ENCODE data around the gene MLST8.

Gene MLST8

DNA sequence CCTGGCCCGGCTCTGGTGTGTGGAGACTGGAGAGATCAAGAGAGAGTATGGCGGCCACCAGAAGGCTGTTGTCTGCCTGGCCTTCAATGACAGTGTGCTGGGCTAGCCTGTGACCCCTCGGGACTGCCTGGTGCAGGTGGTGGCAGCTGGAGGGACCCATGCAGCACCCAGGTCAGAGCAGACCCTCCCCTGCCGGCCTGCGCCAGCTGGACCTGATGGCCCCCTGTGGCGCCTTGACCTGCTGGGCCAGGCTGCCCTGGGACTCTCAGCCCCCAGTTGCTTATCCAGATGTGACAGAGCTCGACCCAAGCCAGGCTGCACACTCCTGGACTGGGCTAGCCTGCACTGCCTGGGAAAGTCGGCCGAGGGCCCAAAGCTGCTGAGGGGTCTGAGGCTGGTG, 3.5 kb downstream of the MLST8 start:
- Histone ChIP-seq H3K18ac (ENCODE audit: low read depth in 1 of 2, low read length in 2 of 2) (no peak overlapping the region), H4K91ac (ENCODE audit: low read length) (no peak overlapping the region), H3K36me3 (ENCODE audit: control insufficient read depth in 1 of 2, insufficient read depth in 2 of 2, low read depth in 1 of 2, low read length in 2 of 2) (peaks cover 31 to 67% of the 10 kb centered on the region in 2 experiments), H2BK5ac (ENCODE audit: low read depth, low read length, poor library complexity, severe bottlenecking) (no peak overlapping the region), H3K9me3 (ENCODE audit: control insufficient read depth, low read length) (no peaks in the 10 kb centered on the region), H3K4me2 (ENCODE audit: low read length, poor library complexity, severe bottlenecking) (no peak overlapping the region), H3K27ac (ENCODE audit: low read length, poor library complexity, severe bottlenecking) (no peak overlapping the region), H2BK12ac (ENCODE audit: low read length in 2 of 2) (no peak overlapping the region), H3K4me1 (ENCODE audit: control insufficient read depth, insufficient read depth, low read depth, low read length) (peaks cover 48% of the 10 kb centered on the region), H4K8ac (ENCODE audit: low read length) (no peak overlapping the region), H3K14ac (ENCODE audit: low read length in 2 of 2) (no peak overlapping the region), H3K4ac (ENCODE audit: low read depth in 1 of 2, low read length in 2 of 2) (no peak overlapping the region), H3K27me3 (ENCODE audit: control insufficient read depth in 1 of 2, insufficient read depth in 1 of 2, low read length in 2 of 2) (no peaks in the 10 kb centered on the region), H3K9ac (ENCODE audit: low read length) (no peak overlapping the region), H2AK5ac (ENCODE audit: low read length, severe bottlenecking) (no peak overlapping the region), H2BK120ac (ENCODE audit: low read depth, low read length) (no peak overlapping the region), H3K4me3 (ENCODE audit: insufficient read depth in 1 of 2, low read depth in 1 of 2, low read length in 2 of 2) (no peak overlapping the region), H3K23ac (ENCODE audit: low read length in 2 of 2) (no peak overlapping the region), H2BK15ac (ENCODE audit: low read depth, poor library complexity, severe bottlenecking) (no peak overlapping the region), H3K79me1 (replicated peaks; ENCODE audit: low read length, poor library complexity, severe bottlenecking) (peaks cover 38% of the 10 kb centered on the region), H2AFZ (ENCODE audit: low read depth, low read length) (no peak overlapping the region)
- 95% methylated on average over 9 of the region's 9 CpGs for WGBS
- no peak for DNase-seq

GRCh38 chr16:2209258-2210008, 4.2 kb downstream of the MLST8 start:
- no peak overlapping the region for H3K27ac ChIP-seq (ENCODE audit: low read length, poor library complexity, severe bottlenecking)
- no peak for DNase-seq
- peaks cover 38% of the 10 kb centered on the region for H3K79me1 ChIP-seq (replicated peaks; ENCODE audit: low read length, poor library complexity, severe bottlenecking)
- no peak overlapping the region for H3K4ac ChIP-seq (ENCODE audit: low read depth in 1 of 2, low read length in 2 of 2)
- peaks cover 51% of the 10 kb centered on the region for H3K4me1 ChIP-seq (ENCODE audit: control insufficient read depth, insufficient read depth, low read depth, low read length)
- H3K36me3 ChIP-seq (ENCODE audit: control insufficient read depth in 1 of 2, insufficient read depth in 2 of 2, low read depth in 1 of 2, low read length in 2 of 2) = peaks cover 31 to 67% of the 10 kb centered on the region in 2 experiments
- no peak overlapping the region for H2BK12ac ChIP-seq (ENCODE audit: low read length in 2 of 2)
- H3K18ac ChIP-seq (ENCODE audit: low read depth in 1 of 2, low read length in 2 of 2) = no peak overlapping the region
- H3K9me3 ChIP-seq (ENCODE audit: control insufficient read depth, low read length) = no peaks in the 10 kb centered on the region
- H4K91ac ChIP-seq (ENCODE audit: low read length) = no peak overlapping the region
- no peaks in the 10 kb centered on the region for H3K27me3 ChIP-seq (ENCODE audit: control insufficient read depth in 1 of 2, insufficient read depth in 1 of 2, low read length in 2 of 2)
- 87% methylated on average over 29 of the region's 29 CpGs for WGBS
- no peak overlapping the region for H3K4me2 ChIP-seq (ENCODE audit: low read length, poor library complexity, severe bottlenecking)
- H2AFZ ChIP-seq (ENCODE audit: low read depth, low read length) = no peak overlapping the region
- H2BK5ac ChIP-seq (ENCODE audit: low read depth, low read length, poor library complexity, severe bottlenecking) = no peak overlapping the region
- H3K9ac ChIP-seq (ENCODE audit: low read length) = no peak overlapping the region
- H3K14ac ChIP-seq (ENCODE audit: low read length in 2 of 2) = no peak overlapping the region
- H2BK120ac ChIP-seq (ENCODE audit: low read depth, low read length) = no peak overlapping the region
- H2AK5ac ChIP-seq (ENCODE audit: low read length, severe bottlenecking) = no peak overlapping the region
- peak overlapping the region; percentile 45 for H2BK15ac ChIP-seq (ENCODE audit: low read depth, poor library complexity, severe bottlenecking)
- no peak overlapping the region for H4K8ac ChIP-seq (ENCODE audit: low read length)
- H3K4me3 ChIP-seq (ENCODE audit: insufficient read depth in 1 of 2, low read depth in 1 of 2, low read length in 2 of 2) = no peak overlapping the region
- H3K23ac ChIP-seq (ENCODE audit: low read length in 2 of 2) = no peak overlapping the region

- H3K27ac ChIP-seq (ENCODE audit: low read length, poor library complexity, severe bottlenecking) = no peak overlapping the region
- no peak overlapping the region for H2BK12ac ChIP-seq (ENCODE audit: low read length in 2 of 2)
- H4K8ac ChIP-seq (ENCODE audit: low read length) = no peak overlapping the region
- H2BK15ac ChIP-seq (ENCODE audit: low read depth, poor library complexity, severe bottlenecking) = no peak overlapping the region
- no peak overlapping the region for H3K4me3 ChIP-seq (ENCODE audit: insufficient read depth in 1 of 2, low read depth in 1 of 2, low read length in 2 of 2)
- H4K91ac ChIP-seq (ENCODE audit: low read length) = no peak overlapping the region
- no peak overlapping the region for H3K9ac ChIP-seq (ENCODE audit: low read length)
- H2BK5ac ChIP-seq (ENCODE audit: low read depth, low read length, poor library complexity, severe bottlenecking) = no peak overlapping the region
- no peak for DNase-seq
- no peak overlapping the region for H3K23ac ChIP-seq (ENCODE audit: low read length in 2 of 2)
- peaks cover 48% of the 10 kb centered on the region for H3K4me1 ChIP-seq (ENCODE audit: control insufficient read depth, insufficient read depth, low read depth, low read length)
- H3K36me3 ChIP-seq (ENCODE audit: control insufficient read depth in 1 of 2, insufficient read depth in 2 of 2, low read depth in 1 of 2, low read length in 2 of 2) = peaks cover 31 to 67% of the 10 kb centered on the region in 2 experiments
- no peak overlapping the region for H3K18ac ChIP-seq (ENCODE audit: low read depth in 1 of 2, low read length in 2 of 2)
- H3K9me3 ChIP-seq (ENCODE audit: control insufficient read depth, low read length) = no peaks in the 10 kb centered on the region
- H3K14ac ChIP-seq (ENCODE audit: low read length in 2 of 2) = no peak overlapping the region
- H3K27me3 ChIP-seq (ENCODE audit: control insufficient read depth in 1 of 2, insufficient read depth in 1 of 2, low read length in 2 of 2) = no peaks in the 10 kb centered on the region
- H2BK120ac ChIP-seq (ENCODE audit: low read depth, low read length) = no peak overlapping the region
- peaks cover 38% of the 10 kb centered on the region for H3K79me1 ChIP-seq (replicated peaks; ENCODE audit: low read length, poor library complexity, severe bottlenecking)
- WGBS = 97% methylated on average over 14 of the region's 17 CpGs
- no peak overlapping the region for H3K4ac ChIP-seq (ENCODE audit: low read depth in 1 of 2, low read length in 2 of 2)
- H2AK5ac ChIP-seq (ENCODE audit: low read length, severe bottlenecking) = no peak overlapping the region
- H2AFZ ChIP-seq (ENCODE audit: low read depth, low read length) = no peak overlapping the region
- no peak overlapping the region for H3K4me2 ChIP-seq (ENCODE audit: low read length, poor library complexity, severe bottlenecking)
Observed at GRCh38 chr16:2210009-2210332, 4.7 kb downstream of the MLST8 start.

GRCh38 chr16:2210386-2211365, 5.4 kb downstream of the MLST8 start, which contains the start of gene BRICD5:
BRICD5 (minus strand) TSS chr16:2210863; CDS start chr16:2210833, 30 bp downstream.
- Histone ChIP-seq H2BK15ac (ENCODE audit: low read depth, poor library complexity, severe bottlenecking) (no peak within 1 kb of the TSS), H3K4me3 (ENCODE audit: insufficient read depth in 1 of 2, low read depth in 1 of 2, low read length in 2 of 2) (no peak within 1 kb of the TSS), H3K14ac (ENCODE audit: low read length in 2 of 2) (no peak within 1 kb of the TSS), H2AFZ (ENCODE audit: low read depth, low read length) (no peak within 1 kb of the TSS), H2AK5ac (ENCODE audit: low read length, severe bottlenecking) (no peak within 1 kb of the TSS), H3K9ac (ENCODE audit: low read length) (peak within 1 kb of the TSS; percentile 29), H3K23ac (ENCODE audit: low read length in 2 of 2) (no peak within 1 kb of the TSS), H3K4me2 (ENCODE audit: low read length, poor library complexity, severe bottlenecking) (no peak within 1 kb of the TSS), H3K4me1 (ENCODE audit: control insufficient read depth, insufficient read depth, low read depth, low read length) (peaks cover 48% of the 10 kb centered on the region), H3K9me3 (ENCODE audit: control insufficient read depth, low read length) (no peaks in the 10 kb centered on the region), H2BK120ac (ENCODE audit: low read depth, low read length) (no peak within 1 kb of the TSS), H3K27me3 (ENCODE audit: control insufficient read depth in 1 of 2, insufficient read depth in 1 of 2, low read length in 2 of 2) (no peaks in the 10 kb centered on the region), H3K79me1 (replicated peaks; ENCODE audit: low read length, poor library complexity, severe bottlenecking) (peaks cover 38% of the 10 kb centered on the region), H3K4ac (ENCODE audit: low read depth in 1 of 2, low read length in 2 of 2) (no peak within 1 kb of the TSS), H4K91ac (ENCODE audit: low read length) (peak within 1 kb of the TSS; percentile 47), H2BK5ac (ENCODE audit: low read depth, low read length, poor library complexity, severe bottlenecking) (no peak within 1 kb of the TSS), H3K18ac (ENCODE audit: low read depth in 1 of 2, low read length in 2 of 2) (no peak within 1 kb of the TSS), H4K8ac (ENCODE audit: low read length) (peak within 1 kb of the TSS; percentile 19), H2BK12ac (ENCODE audit: low read length in 2 of 2) (no peak within 1 kb of the TSS), H3K36me3 (ENCODE audit: control insufficient read depth in 1 of 2, insufficient read depth in 2 of 2, low read depth in 1 of 2, low read length in 2 of 2) (peaks cover 31 to 67% of the 10 kb centered on the region in 2 experiments), H3K27ac (ENCODE audit: low read length, poor library complexity, severe bottlenecking) (no peak within 1 kb of the TSS)
- no peak for DNase-seq
- 75% methylated on average over 23 of the region's 24 CpGs for whole genome bisulfite sequencing

Measured in mesenchymal stem cell (in vitro differentiated cells and primary cell).